CD4-positive, alpha-beta T cell (primary cell): ENCODE data around the gene SLF2. TPM values are rescaled to one million over a fixed set of nuclear protein-coding genes. Genes with fewer than 3 reads are reported as not detected.

Source experiments
- ATAC-seq: fragments of 200-7000 bp; cut with Tn5 transposase; one replicate; pipeline ENCODE4 v1.10.0; 2022; ENCODE audit warnings: mild to moderate bottlenecking; ENCODE audit not compliant: poor library complexity
- CTCF ChIA-PET: fragments of 350-600 bp; sonication (Branson Sonifier 250); formaldehyde crosslinking; loops from one replicate; lab custom pipeline; 2021; ENCODE audit warnings: antibody characterized with exemption, inconsistent platforms; lab: Charles Lee
- POLR2A ChIA-PET: fragments of 350-600 bp; sonication (Branson Sonifier 250); formaldehyde crosslinking; loops from one replicate; lab custom pipeline; 2021; ENCODE audit warnings: antibody characterized with exemption, inconsistent platforms; lab: Charles Lee
- DNase-seq, 14 experiments: peaks; one replicate each; pipeline ENCODE4 v3.0.0-alpha.2; 2013 to 2020; ENCODE audit warnings: mixed read lengths in 2 of 14
- H3K27ac ChIP-seq, 2 donors: one replicate each; pipeline versions ENCODE4 v1.5.1 to v1.7.0; 2013; ENCODE audit warnings: low read length in 2 of 2, low read depth in 1 of 2, mild to moderate bottlenecking in 1 of 2
- H3K27me3 ChIP-seq, 2 experiments: 1 replicate in 1 of 2; 2 replicates in 1 of 2; pipeline versions ENCODE4 v1.6.1 to v1.7.0; 2013; ENCODE audit warnings: low read length in 2 of 2, control low read depth in 1 of 2, mild to moderate bottlenecking in 1 of 2, moderate library complexity in 1 of 2; ENCODE audit not compliant: insufficient read depth in 2 of 2, control insufficient read depth in 1 of 2
- H3K36me3 ChIP-seq: one replicate; pipeline ENCODE4 v1.6.1; 2013; ENCODE audit warnings: low read length, control low read depth; ENCODE audit not compliant: insufficient read depth
- H3K4me1 ChIP-seq: one replicate; pipeline ENCODE4 v1.6.1; 2013; ENCODE audit warnings: low read length, control low read depth; ENCODE audit not compliant: insufficient read depth
- H3K4me3 ChIP-seq: one replicate; pipeline ENCODE4 v1.5.1; 2013; ENCODE audit warnings: mild to moderate bottlenecking, low read length, moderate library complexity
- H3K9me3 ChIP-seq, 2 experiments: 1 replicate in 1 of 2; 2 replicates in 1 of 2; pipeline versions ENCODE4 v1.6.1 to v1.7.0; 2013; ENCODE audit warnings: low read length in 2 of 2, mild to moderate bottlenecking in 2 of 2, control low read depth in 1 of 2, moderate library complexity in 1 of 2; ENCODE audit not compliant: control insufficient read depth in 1 of 2, insufficient read depth in 1 of 2
- H3K27ac Mint-ChIP-seq: one replicate; pipeline ENCODE4 v1.8.0; 2020; ENCODE audit warnings: mixed read lengths
- H3K27me3 Mint-ChIP-seq: one replicate; pipeline ENCODE4 v1.8.0; 2021; ENCODE audit warnings: mixed read lengths
- H3K36me3 Mint-ChIP-seq: one replicate; pipeline ENCODE4 v1.8.0; 2021; ENCODE audit warnings: low read depth, mixed read lengths
- H3K4me1 Mint-ChIP-seq: one replicate; pipeline ENCODE4 v1.8.0; 2021; ENCODE audit warnings: low read depth, mixed read lengths
- H3K4me3 Mint-ChIP-seq: one replicate; pipeline ENCODE4 v1.8.0; 2020; ENCODE audit warnings: mild to moderate bottlenecking, mixed read lengths
- H3K9me3 Mint-ChIP-seq: one replicate; pipeline ENCODE4 v1.8.0; 2020; ENCODE audit warnings: mixed read lengths
- CTCF ChIP-seq: fragments of 200-600 bp; IDR thresholded peaks from one replicate; pipeline ENCODE4 v1.8.0; 2022; ENCODE audit warnings: antibody characterized with exemption, mild to moderate bottlenecking
- intact Hi-C, 2 experiments: fragments of 100-400 bp; cut with DNase I in 1 of 2; cut with micrococcal nuclease in 1 of 2; formaldehyde crosslinking; loops; one replicate each; pipeline versions ENCODE4 v1.15.1 to v1.9.0; 2023 to 2025; cut with DNase I, micrococcal nuclease
- total RNA-seq, 174 experiments: library from RNA in 2 of 174; stranded (reverse) in 2 of 174; gene quantifications; one replicate each; pipeline ENCODE4 v1.2.3 and lab custom pipeline; 2021 to 2026

The SLF2 gene
- total RNA-seq, 2 experiments from 2014 or later, result 11.1 TPM

GRCh38 chr10:100998183-100998990 lies 85.6 kb downstream of the SLF2 start:
- no peaks in the 10 kb centered on the region for H3K9me3 ChIP-seq
- H3K27me3 Mint-ChIP-seq, result no peaks in the 10 kb centered on the region
- ATAC-seq (peak; percentile 35), DNase-seq (peak in 13 of 14 experiments; percentile 41 to 84 (median 65))
- intact Hi-C loops, result loop anchor here in 1 of 2 experiments (1.0 kb wide), 1 partner anchor 33 kb away; the partner anchor contains the start of genes PDZD7 and SFXN3
- peaks cover 14% of the 10 kb centered on the region for H3K36me3 ChIP-seq
- H3K9me3 Mint-ChIP-seq, result no peaks in the 10 kb centered on the region
- H3K4me3 ChIP-seq, result peak overlapping the region; percentile 97
- H3K4me1 Mint-ChIP-seq, result peaks cover 25% of the 10 kb centered on the region
- H3K27me3 ChIP-seq, result no peaks in the 10 kb centered on the region
- ChIA-PET POLR2A (interaction anchor here (0.6 to 5.1 kb wide), 6 partner anchors 11 to 1453 kb away, joined by 3 to 44 read pairs (median 8); partner anchors contain the start of genes C10orf95, MRPL43, PDZD7 and SFXN3), CTCF (interaction anchor here (1.0 to 3.6 kb wide), 9 partner anchors 8 to 463 kb away, joined by 3 to 20 read pairs (median 5); partner anchors contain the start of genes HIF1AN, PDZD7 and SFXN3)
- H3K4me1 ChIP-seq, result peaks cover 41% of the 10 kb centered on the region
- H3K36me3 Mint-ChIP-seq, result peaks cover 19% of the 10 kb centered on the region
- peak overlapping the region; percentile 76 for H3K27ac Mint-ChIP-seq
- H3K27ac ChIP-seq, result peak overlapping the region; percentile 82 to 90
- H3K4me3 Mint-ChIP-seq, result peak overlapping the region; percentile 90
- no peak for TF ChIP-seq CTCF

GRCh38 chr10:100998991-100999741 lies 86.4 kb downstream of the SLF2 start:
- H3K36me3 ChIP-seq, result peaks cover 15% of the 10 kb centered on the region
- Mint-ChIP-seq H3K36me3 (peaks cover 12% of the 10 kb centered on the region), H3K4me3 (peak overlapping the region; percentile 90), H3K4me1 (peaks cover 25% of the 10 kb centered on the region), H3K9me3 (no peaks in the 10 kb centered on the region), H3K27me3 (no peaks in the 10 kb centered on the region), H3K27ac (peak overlapping the region; percentile 76)
- TF ChIP-seq CTCF, result peak; percentile 96
- DNase-seq, result peak; percentile 61 to 90 (median 74)
- ChIA-PET POLR2A (interaction anchor here (0.6 to 5.1 kb wide), 7 partner anchors 12 to 87 kb away, joined by 3 to 44 read pairs (median 4); partner anchors contain the start of genes MRPL43, PDZD7, SFXN3 and SLF2), CTCF (interaction anchor here (1.0 to 3.6 kb wide), 6 partner anchors 7 to 32 kb away, joined by 3 to 20 read pairs (median 8); partner anchors contain the start of genes MRPL43, PDZD7, SFXN3 and TWNK)
- intact Hi-C loops, result loop anchor here (1.0 kb wide), 2 partner anchors 15 to 32 kb away; partner anchors contain the start of genes PDZD7 (in 1 of the 2) and SFXN3 (in 1 of the 2)
- H3K27me3 ChIP-seq, result no peaks in the 10 kb centered on the region
- H3K4me3 ChIP-seq, result peak overlapping the region; percentile 97
- ATAC-seq, result peak; percentile 66
- H3K4me1 ChIP-seq, result peaks cover 41% of the 10 kb centered on the region
- no peaks in the 10 kb centered on the region for H3K9me3 ChIP-seq
- peak overlapping the region; percentile 82 to 90 for H3K27ac ChIP-seq

GRCh38 chr10:100999742-101000126 lies 87.0 kb downstream of the SLF2 start, which contains the start of gene LZTS2:
TSS of gene LZTS2 (plus strand) at chr10:100999808. CDS start at chr10:101002539, 2,731 bp downstream.
- no peak for ATAC-seq
- Mint-ChIP-seq H3K27me3 (no peaks in the 10 kb centered on the region), H3K36me3 (peaks cover 6% of the 10 kb centered on the region), H3K9me3 (no peaks in the 10 kb centered on the region), H3K27ac (peak within 1 kb of the TSS; percentile 76), H3K4me3 (peak within 1 kb of the TSS; percentile 90), H3K4me1 (peaks cover 25% of the 10 kb centered on the region)
- no peak for DNase-seq
- peak within 1 kb of the TSS; percentile 82 to 90 for H3K27ac ChIP-seq
- POLR2A ChIA-PET, result interaction anchor here (0.6 to 5.1 kb wide), 6 partner anchors 13 to 87 kb away, joined by 3 to 44 read pairs (median 6); partner anchors contain the start of genes MRPL43, PDZD7, SFXN3 and SLF2
- no peaks in the 10 kb centered on the region for H3K27me3 ChIP-seq
- H3K36me3 ChIP-seq, result peaks cover 12% of the 10 kb centered on the region
- H3K4me3 ChIP-seq, result peak within 1 kb of the TSS; percentile 97
- H3K4me1 ChIP-seq, result peaks cover 41% of the 10 kb centered on the region
- intact Hi-C loops, result loop anchor here (1.0 kb wide), 1 partner anchor 15 kb away; no protein-coding TSS in a partner anchor
- no peak for TF ChIP-seq CTCF
- CTCF ChIA-PET, result interaction anchor here (1.0 to 3.6 kb wide), 4 partner anchors 10 to 32 kb away, joined by 3 to 20 read pairs (median 8); partner anchors contain the start of genes MRPL43, PDZD7, SFXN3 and TWNK
- H3K9me3 ChIP-seq, result no peaks in the 10 kb centered on the region
